Heart right ventricle (tissue), 16 donors: ENCODE measurements around the gene LRRC1. TPM values are rescaled to one million over a fixed set of nuclear protein-coding genes. Genes with fewer than 3 reads are reported as not detected.

Source experiments
- ATAC-seq, 8 donors: fragments of 200-7000 bp; cut with Tn5 transposase; one replicate each; pipeline ENCODE4 v1.9.1; 2020; ENCODE audit warnings: mild to moderate bottlenecking in 8 of 8, moderate library complexity in 8 of 8, moderate number of reproducible peaks in 1 of 8
- DNase-seq, 2 donors: peaks; one replicate each; pipeline ENCODE4 v3.0.0-alpha.2; 2020
- H3K27ac ChIP-seq, 10 donors: fragments of 200-600 bp; sonication (generic) in 2 of 10; one replicate each; pipeline versions ENCODE4 v1.5.0 to v1.8.0; 2020 to 2022; ENCODE audit warnings: mild to moderate bottlenecking in 3 of 10
- H3K27me3 ChIP-seq, 7 donors: fragments of 200-600 bp; one replicate each; pipeline ENCODE4 v1.8.0; 2021 to 2022; ENCODE audit warnings: mild to moderate bottlenecking in 2 of 7
- H3K36me3 ChIP-seq, 9 donors: fragments of 200-600 bp; sonication (generic) in 1 of 9; one replicate each; pipeline versions ENCODE4 v1.5.0 to v1.8.0; 2020 to 2022; ENCODE audit warnings: mild to moderate bottlenecking in 2 of 9
- H3K4me1 ChIP-seq, 9 donors: fragments of 200-600 bp; sonication (generic) in 1 of 9; one replicate each; pipeline versions ENCODE4 v1.5.0 to v1.8.0; 2020 to 2022; ENCODE audit warnings: mild to moderate bottlenecking in 4 of 9
- H3K4me3 ChIP-seq, 10 donors: fragments of 200-600 bp; sonication (generic) in 2 of 10; one replicate each; pipeline versions ENCODE4 v1.5.0 to v1.8.0; 2020 to 2022; ENCODE audit warnings: mild to moderate bottlenecking in 7 of 10, moderate library complexity in 2 of 10
- H3K9me3 ChIP-seq, 11 donors: fragments of 200-600 bp in 10 of 11; sonication (generic) in 2 of 11; one replicate each; pipeline versions ENCODE4 v1.5.0 to v1.8.0; 2013 to 2022; ENCODE audit warnings: mild to moderate bottlenecking in 2 of 11, control low read depth in 1 of 11, moderate library complexity in 1 of 11
- WGBS, 2 donors: extraction: QIAGEN DNeasy Blood & Tissue Kit; methylation state at CpG; one replicate each; pipeline ENCODE4 v1.1.7; 2013; ENCODE audit warnings: inconsistent platforms in 1 of 2; 5-methylcytosine and 5-hydroxymethylcytosine counted together
- intact Hi-C, 10 donors: fragments of 100-400 bp; cut with DNase I; formaldehyde crosslinking; loops; one replicate each; pipeline versions ENCODE4 v1.11.1 to v1.14.2; 2022
- polyA plus RNA-seq, 2 donors: library from polyadenylated mRNA; stranded (reverse); fragments of 200-250 nt; gene quantifications; one replicate each; pipeline ENCODE4 v1.2.3, GENCODE V29; 2013
- total RNA-seq, 10 donors: library from RNA; stranded (reverse); fragmentation: NEBNext Ultra II Directional in 3 of 10; extraction: Animal tissue kit (Norgen Biotek cat#: 25700) in 3 of 10; gene quantifications; one replicate each; pipeline versions ENCODE4 v1.2.1 to v1.2.4, GENCODE V29; 2021 to 2023
- TF ChIP-seq, protein P1 (sequence below), 9 donors: fragments of 200-600 bp; sonication (generic) in 2 of 9; IDR thresholded peaks; one replicate each; pipeline versions ENCODE4 v1.5.0 to v1.8.0; 2021 to 2022; ENCODE audit warnings: antibody characterized with exemption in 9 of 9, mild to moderate bottlenecking in 5 of 9, moderate library complexity in 1 of 9
- donor health status: Arrhythmogenic right ventricular cardiomyopathy.
- donor health status: ischemic (EF 13 %, LVEDD 7.1; RV severe dilation, severe dysfunction).
- donor health status: healthy with polysubstance abuse.
- donor health status: DM: no; HTN: yes; CAD: no.
- donor health status: DM: no; HTN: no; CAD: no.
- donor health status: ischemic (EF 25% LVEDD 6.9; RV normal size, moderate dysfunction).
- donor health status: ischemic (EF 25% LVEDD 5.7; RV mildly dilated, moderate dysfunction).
- donor health status: healthy.
- donor health status: DM: yes; HTN: yes; CAD: no.
- donor health status: Ischemic cardiomyopathy.
- donor health status: ischemic (EF 35%, LVEDD 5.7; RV mildly dilated, moderate dysfunction).
- donor health status: nonischemic (EF 11% LVEDD 7.7; RV severe dilation, severe dysfunction).
- donor health status: DM: yes; HTN: yes; CAD: no.
- donor health status: PGD.
- donor health status: ischemic (EF 29% LVEDD 5.4; RV normal size, mild dysfunction).
- donor health status: nonischemic (EF 23%, LVEDD 6.1; RV moderate dilation, normal function).

The LRRC1 gene
- total and polyA plus RNA-seq, 12 donors, result 1.2 to 7.5 (median 4.7) TPM

DNA sequence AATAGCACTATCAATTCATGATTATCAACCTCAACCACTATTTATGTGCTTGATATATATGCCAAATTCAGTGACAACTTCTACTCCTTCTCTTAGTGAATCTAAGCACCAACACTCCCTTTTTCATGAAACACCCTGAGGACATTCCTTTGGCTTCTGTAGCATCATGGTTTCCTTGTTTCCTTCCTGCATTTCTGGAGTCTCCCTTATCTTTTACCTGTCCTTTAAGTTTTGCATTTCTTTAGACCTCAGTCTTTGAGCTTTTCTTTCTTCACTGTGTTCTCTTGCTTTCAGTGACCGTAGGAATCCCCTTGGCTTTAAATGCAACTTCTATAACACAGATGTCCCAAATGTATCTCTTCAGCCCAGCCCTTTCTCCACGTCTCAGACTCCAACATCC, 172.6 kb downstream of the LRRC1 start:
- intact Hi-C loops, result no loop called here
- H3K27ac ChIP-seq, result no peak overlapping the region
- H3K36me3 ChIP-seq, result no peaks in the 10 kb centered on the region
- no peaks in the 10 kb centered on the region for H3K9me3 ChIP-seq
- DNase-seq (no peak), ATAC-seq (no peak)
- H3K4me1 ChIP-seq, result peaks cover 0 to 7% (median 0%) of the 10 kb centered on the region in 9 donors
- 68 to 76% methylated on average over 2 of the region's 2 CpGs for WGBS, 2 donors
- H3K27me3 ChIP-seq, result no peaks in the 10 kb centered on the region
- TF ChIP-seq, protein P1, sequence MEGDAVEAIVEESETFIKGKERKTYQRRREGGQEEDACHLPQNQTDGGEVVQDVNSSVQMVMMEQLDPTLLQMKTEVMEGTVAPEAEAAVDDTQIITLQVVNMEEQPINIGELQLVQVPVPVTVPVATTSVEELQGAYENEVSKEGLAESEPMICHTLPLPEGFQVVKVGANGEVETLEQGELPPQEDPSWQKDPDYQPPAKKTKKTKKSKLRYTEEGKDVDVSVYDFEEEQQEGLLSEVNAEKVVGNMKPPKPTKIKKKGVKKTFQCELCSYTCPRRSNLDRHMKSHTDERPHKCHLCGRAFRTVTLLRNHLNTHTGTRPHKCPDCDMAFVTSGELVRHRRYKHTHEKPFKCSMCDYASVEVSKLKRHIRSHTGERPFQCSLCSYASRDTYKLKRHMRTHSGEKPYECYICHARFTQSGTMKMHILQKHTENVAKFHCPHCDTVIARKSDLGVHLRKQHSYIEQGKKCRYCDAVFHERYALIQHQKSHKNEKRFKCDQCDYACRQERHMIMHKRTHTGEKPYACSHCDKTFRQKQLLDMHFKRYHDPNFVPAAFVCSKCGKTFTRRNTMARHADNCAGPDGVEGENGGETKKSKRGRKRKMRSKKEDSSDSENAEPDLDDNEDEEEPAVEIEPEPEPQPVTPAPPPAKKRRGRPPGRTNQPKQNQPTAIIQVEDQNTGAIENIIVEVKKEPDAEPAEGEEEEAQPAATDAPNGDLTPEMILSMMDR (IDR thresholded peaks at IDR 0.05), result no peak
- H3K4me3 ChIP-seq, result no peak overlapping the region

Other genes with a start within 250 kb of the LRRC1 start
- gene GCLC, start 249.9 kb upstream of the LRRC1 start, total RNA-seq, result 10 to 100 TPM; 13.9 to 42.8 (median 34.6) TPM
- gene GCLC, start 249.9 kb upstream of the LRRC1 start, polyA plus RNA-seq, result 10 to 100 TPM in 1 of 2 donors, 1 to 10 TPM in 1; 6.0 to 13.5 TPM
- 100 to 1,000 TPM; 198 to 452 (median 287) TPM for gene KLHL31, start 129.2 kb upstream of the LRRC1 start, total RNA-seq
- gene KLHL31, start 129.2 kb upstream of the LRRC1 start, polyA plus RNA-seq, result 100 to 1,000 TPM in 1 of 2 donors, 10 to 100 TPM in 1; 35.1 to 129 TPM